GM19023 (cell line): ENCODE measurements around the gene PITPNB.

ENCODE experiments used
- ATAC-seq: cut with Tn5 transposase; IDR thresholded peaks from one replicate; pipeline ENCODE4 v1.9.1; 2021; ENCODE audit warnings: mild to moderate bottlenecking, moderate library complexity; ENCODE audit not compliant: unreplicated experiment

PITPNB gene

DNA sequence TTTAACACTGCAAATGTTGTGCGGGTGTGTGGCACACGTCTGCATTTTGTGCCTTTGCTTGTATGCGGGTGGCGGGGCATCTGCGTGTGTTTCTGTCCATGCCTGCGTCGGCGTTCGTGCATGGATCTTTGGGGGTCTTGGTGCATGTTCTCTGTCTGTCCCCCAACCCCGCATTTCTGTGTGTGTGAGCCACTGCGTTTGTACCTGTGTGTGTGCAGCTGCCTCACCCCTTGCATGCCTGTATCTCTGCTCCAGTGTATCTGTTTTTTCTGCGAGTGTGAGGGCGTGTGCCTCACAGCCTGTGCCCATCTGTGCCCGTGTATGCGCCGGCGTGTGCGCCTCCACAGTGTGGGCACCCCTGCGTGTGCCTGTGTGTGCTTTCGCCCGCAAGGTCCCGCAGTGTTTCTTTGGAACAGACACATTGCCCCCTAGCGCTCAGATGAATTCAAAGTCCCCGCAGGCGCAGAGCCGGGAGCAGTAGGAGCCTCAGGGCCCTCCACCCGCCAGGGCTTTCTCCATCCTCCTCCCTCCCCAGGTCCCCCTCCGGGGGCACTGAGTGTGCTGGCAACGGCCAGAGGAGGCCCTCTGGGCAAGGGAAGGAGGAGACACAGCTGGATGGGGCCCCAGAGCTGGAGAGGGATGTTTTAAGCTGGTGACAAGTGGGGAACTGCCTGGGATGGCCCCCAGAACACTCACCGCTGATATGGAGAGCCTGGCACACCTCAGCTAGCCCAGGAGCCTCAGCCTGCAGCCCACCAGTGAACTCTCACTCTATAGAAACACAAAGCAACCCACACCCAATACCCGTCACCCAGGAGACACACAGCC is 114.4 kb downstream of the PITPNB start:
- ATAC-seq = no peak

DNA sequence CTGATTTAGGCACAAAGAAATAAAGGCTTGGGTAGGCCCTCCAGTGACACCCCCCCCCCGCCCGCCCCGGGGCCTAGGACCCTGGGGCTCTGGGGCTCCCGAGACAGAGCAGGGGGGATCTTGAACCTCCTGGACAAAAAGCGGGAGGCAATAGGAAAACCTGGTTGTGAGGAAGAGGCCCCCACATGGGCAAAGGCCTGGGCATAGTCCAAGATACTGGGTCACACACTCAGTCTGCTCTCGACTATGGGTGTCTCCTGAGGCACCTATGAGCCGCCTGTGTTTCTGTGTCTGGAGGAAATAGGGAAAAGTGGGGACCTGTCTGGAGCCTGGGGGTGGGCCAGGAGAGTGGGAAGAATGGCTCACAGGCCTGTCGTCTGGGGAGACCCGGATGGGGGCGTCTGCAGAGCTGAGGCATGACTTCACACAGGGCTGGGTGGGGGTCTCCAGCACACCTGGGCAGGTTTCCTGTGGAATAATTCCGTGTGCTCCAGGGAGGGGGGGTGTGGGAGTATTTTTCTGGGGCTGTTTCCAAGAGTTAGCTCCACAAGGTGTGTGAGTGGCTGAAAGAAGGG is 115.1 kb downstream of the PITPNB start:
- ATAC-seq = no peak

GRCh38 chr22:27802346-27803073 is 116.5 kb downstream of the PITPNB start:
- ATAC-seq = no peak
